GM18505 (cell line): Measurements from ENCODE around the gene SYT8.
"Not testable (repeated sequence)": the region's sequence is repeated elsewhere in the genome, so short reads cannot be mapped to it uniquely, and the experiment has no call there.

Experiments
- ATAC-seq: cut with Tn5 transposase; IDR thresholded peaks from one replicate; pipeline ENCODE4 v1.9.1; 2021; ENCODE audit not compliant: unreplicated experiment
- POLR2A ChIP-seq: IDR thresholded peaks from 4 replicates; pipeline ENCODE4 v1.6.1; 2011; ENCODE audit warnings: borderline replicate concordance; ENCODE audit not compliant: insufficient read depth, insufficient read length; ENCODE audit errors: extremely low read depth

Gene SYT8

DNA sequence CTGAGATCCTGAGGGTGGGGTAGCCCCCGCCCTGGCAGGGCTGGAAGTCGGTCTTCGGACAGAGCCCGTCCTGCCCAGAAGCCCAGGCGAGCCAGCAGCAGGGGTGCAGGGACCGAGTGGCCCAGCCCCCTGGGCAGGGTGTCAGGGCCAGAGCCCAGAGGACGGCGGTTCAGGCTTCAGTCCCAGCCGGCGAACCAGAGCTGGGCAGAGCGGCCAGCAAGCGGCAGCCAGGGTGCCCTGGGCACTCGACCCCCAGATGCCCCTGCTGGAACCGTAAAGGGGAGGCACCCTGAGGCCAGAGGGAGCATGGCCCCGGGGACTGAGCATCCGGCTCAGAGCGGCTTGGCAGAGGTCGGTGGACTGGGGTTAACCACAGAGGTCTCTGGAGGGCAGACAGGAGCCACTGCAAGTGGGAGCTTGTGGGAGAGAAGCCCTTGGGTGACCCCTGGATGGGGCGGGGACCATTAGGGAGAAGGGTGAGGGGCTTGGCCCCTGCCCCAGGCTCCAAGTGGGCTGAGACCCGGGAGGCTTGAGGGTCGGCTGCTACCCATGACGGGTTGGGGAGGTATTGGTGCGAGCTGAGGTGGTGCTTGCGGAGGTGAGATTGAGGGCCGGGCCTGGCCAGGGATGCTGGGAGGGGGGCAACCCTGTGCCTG, 34.0 kb downstream of the SYT8 start:
- no peak for ATAC-seq
- no peak for TF ChIP-seq POLR2A

DNA sequence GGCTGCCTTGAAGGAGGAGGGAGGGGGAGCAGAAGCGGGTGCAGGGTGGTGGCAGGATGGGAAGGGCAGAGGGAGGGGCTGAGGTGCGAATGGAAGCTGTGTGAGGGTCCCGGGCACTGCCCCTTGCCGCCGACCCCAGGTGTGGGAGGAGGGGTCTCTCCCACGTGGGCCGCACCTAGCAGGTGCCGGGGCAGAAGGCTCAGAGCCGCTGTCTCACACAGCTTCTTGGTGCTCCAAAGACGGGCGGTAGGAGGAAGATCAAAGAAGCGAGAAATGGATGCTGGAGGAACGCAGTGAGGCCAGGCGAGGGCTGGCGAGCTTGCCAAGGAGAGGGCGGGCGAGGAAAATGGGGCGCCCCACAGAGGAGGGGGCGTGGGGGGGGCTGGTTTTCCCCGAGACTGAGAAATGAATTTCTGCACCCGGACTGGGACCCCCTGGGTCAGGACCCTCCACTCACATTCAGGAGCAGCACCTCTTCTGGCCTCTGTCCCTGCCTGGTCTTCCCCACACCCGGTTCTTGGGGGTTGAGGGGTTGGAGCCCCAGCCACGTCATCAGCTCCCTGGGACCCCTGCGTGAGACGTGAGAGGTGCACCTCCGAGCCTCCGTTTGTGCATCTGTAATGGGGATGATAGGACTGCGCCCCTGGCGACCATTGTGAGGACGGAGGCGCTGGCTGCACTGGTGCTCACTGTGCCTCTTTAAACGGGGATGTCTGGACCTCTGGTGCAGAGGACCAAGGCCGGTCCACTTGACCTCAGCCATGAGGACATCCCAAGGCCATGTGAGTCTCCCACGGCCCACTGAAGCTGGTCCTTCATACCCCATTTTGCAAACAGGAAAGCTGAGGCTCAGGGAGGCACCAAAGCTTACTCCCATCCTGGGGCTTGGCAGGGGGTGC, 34.9 kb downstream of the SYT8 start:
- ATAC-seq, result no peak
- peak; percentile 10 for TF ChIP-seq POLR2A

DNA sequence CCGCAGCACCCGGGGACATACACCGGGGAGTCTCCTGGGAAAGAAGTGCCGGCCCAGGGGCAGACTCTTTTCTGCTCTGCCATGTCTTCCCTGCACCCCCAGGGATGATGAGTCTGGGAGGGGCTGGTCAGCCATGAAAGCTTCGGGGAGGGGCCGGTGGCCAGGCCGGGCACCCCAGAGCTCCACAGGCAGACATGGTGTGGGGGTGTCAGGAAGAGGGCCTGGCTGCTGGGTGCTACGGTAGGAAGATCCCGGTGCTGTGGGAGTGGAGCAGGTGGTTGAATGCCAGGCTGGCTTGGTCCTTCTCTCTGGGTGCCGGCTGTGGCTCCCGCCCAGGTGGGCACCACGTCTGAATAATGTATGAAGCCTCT, 35.5 kb downstream of the SYT8 start:
- no peak for TF ChIP-seq POLR2A

DNA sequence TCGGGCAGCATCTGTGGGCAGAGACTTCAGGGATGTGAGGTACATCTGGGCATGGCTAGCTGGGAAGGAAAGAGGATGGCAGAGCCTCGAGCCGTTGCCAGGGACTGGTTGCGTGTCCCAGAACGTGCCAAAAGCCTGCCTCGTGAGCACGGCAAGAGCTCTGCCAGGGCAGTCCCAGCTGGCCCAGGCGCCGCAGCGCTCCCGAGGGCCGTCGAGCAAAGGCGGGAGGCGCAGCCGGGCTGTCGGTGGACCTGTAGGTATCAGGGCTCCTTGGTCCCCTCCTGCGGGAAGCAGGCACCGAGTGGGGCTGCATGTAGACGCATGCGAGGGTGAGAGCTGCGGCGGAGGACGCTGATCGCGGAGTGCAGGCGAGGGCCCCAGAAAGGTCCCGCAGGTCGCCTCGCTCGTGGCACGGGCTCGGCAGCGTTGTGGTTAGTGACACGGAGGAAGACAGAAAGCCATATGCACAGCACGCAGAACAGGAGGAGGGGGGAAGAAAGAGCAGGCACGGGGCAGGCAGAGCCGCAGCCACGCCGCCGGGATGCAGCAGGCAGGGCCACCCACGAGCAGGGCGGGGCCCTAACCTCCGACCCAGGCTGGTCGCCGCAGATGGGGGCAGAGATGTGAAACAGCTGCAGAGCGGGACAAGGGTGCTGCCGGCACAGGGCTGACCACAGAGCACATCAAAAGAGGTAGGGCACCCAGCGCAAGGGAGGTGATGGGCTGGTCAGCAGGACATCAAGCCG, 36.1 kb downstream of the SYT8 start:
- ATAC-seq, result no peak
- TF ChIP-seq POLR2A, result no peak

More for the DNA sequence above, 35.5 kb downstream of the SYT8 start:
- no peak for ATAC-seq

DNA sequence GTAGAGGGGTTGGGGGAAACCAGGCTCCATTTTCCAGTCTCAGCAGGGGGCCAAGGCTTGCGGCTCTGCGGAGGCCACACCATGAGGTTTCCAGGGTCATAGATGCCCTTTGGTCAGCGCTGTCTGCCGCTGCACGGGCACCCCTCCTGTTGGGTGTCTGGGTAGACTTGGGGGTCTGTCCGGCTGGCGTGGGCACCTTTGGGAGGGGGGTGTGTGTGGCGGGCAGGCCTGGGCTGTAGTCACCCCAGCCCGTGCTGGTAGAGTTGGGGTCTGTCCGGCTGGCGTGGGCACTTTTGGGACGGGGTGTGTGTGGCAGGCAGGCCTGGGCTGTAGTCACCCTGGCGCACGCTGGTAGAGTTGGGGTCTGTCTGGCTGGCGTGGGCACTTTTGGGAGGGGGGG, 36.7 kb downstream of the SYT8 start:
- no peak for ATAC-seq
- TF ChIP-seq POLR2A, result no peak

DNA sequence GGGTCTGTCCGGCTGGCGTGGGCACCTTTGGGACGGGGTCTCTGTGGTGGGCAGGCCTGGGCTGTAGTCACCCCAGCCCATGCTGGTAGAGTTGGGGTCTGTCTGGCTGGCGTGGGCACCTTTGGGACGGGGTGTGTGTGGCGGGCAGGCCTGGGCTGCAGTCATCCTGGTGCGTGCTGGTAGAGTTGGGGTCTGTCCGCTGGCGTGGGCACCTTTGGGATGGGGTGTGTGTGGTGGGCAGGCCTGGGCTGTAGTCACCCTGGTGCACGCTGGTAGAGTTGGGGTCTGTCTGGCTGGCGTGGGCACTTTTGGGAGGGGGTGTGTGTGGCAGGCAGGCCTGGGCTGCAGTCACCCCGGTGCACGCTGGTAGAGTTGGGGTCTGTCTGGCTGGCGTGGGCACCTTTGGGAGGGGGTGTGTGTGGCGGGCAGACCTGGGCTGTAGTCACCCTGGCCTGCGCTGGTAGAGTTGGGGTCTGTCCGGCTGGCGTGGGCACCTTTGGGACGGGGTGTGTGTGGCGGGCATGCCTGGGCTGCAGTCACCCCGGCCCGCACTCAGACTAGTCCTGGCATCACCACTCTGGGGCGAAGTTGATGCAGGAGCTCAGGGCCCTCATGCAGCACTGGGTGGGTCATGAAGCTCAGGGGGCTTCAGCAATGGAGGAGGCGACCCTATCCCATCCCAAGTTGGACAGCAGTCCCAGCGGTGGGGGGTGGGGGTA, 37.6 kb downstream of the SYT8 start:
- no peak for TF ChIP-seq POLR2A

DNA sequence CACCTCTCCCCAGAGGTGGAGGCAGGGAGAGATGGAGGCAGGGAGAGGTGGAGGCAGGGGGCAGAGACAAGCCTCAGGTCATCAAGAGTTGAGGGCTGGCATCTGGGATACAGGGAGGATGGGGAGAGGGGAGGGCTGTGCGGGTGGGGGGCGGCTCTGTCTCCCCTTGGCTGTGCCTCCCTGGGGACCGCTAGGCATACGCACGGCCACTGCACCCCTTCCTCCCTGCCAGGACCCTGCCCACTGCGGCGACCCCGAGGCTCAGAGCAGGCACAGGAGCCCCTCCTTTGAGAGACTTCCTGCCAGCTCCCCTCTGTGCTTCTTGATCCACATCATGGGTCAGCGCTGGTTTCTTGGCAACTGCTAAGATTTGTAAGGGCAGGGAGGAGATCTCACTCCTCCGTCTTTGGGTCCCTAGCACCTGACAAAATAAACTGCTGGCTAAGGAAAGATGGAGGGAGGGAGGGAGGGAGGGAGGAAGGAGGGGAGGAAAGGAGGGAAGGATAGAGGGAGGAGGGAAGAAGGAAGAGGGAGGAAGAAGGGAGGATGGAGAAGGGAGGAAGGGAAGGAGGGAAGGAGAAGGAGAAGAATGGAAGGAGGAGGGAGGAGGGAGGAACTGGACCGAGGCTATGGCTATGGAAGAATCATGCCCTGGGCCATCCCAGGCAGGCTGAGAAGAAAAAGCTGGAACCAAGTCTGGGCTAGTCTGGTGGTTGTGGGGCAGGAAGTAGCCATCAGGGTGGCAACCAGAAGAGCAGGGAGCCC, 38.4 kb downstream of the SYT8 start:
- TF ChIP-seq POLR2A, result no peak
- no peak for ATAC-seq

More for the DNA sequence above, 37.6 kb downstream of the SYT8 start:
- ATAC-seq, result no peak

DNA sequence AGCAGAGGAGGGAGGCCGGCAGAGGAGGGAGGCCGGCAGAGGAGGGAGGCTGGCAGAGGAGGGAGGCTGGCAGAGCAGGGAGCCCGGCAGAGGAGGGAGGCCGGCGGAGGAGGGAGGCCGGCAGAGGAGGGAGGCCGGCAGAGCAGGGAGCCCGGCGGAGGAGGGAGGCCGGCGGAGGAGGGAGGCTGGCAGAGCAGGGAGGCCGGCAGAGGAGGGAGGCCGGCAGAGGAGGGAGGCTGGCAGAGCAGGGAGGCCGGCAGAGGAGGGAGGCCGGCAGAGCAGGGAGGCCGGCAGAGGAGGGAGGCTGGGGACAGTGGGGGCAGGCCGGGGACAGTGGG, 39.0 kb downstream of the SYT8 start:
- ATAC-seq, result not testable (repeated sequence)

DNA sequence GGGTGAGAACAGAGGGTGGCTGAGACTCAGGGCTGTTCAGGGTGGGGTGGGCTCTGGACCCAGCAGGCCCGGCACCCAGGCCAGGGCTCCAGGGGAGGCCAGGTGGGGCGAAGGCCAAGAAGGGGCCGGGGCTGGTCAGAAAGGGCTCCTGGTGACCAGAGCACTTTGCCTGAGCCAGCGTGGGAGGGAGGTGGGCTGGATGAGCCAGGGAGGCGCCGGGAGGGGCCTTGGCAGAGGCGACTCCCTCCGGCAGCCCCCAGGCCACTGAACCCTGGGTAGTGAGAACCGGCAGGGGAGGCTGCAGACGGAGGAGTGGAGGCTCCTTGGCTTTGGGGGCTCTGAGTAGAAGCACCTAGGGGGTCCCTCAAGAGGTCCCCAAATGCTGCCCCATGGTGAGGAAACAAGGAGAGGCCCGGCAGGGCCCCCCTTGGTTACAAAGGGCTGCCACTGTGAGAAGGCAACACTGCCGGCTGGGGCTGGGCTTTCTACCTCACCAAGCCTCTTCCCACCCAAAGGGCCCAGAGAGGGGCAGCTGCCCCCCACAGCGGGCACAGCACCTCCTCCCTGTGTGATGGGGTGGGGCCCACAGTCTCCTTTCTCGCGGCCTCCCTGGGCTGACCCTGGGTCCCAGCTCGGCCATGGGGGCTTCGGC, 39.8 kb downstream of the SYT8 start:
- not testable (repeated sequence) for ATAC-seq

DNA sequence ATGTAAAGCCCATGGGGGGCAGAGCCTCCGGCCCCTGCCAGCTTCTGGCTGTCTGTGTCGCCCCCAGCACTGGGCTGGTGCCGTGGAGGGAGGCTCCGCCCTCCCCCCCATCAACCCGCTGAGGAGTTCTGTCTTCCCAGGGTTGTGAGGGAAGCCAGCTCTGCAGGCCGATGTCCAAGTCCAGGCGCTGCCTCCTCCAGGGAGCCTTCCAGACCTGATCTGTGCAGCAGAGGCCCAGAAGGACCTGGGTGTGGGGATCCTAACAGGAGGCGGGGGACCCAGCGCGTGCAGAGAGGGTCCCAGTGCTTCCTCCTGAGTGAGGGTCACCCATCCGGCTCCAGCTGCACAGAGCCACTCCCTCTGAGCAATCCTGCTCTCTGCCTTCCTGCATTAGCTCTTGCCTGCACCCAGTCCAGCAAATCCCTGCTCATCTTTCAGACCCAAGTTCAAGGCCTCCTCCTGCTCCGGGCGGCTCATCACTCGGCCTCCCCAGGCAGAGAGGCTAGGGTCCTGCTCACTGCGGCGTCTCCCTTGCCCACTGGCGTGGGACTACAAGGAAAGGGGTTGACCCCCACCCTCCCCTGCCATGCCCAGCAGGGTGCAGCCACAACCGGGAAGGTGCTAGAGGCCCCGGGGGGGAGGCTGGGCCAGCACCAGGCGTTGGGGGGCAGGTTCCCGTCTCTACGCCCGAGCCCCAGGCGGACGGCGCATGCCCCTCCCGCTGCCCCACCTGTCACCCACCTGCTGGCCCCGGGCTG, 40.5 kb downstream of the SYT8 start:
- TF ChIP-seq POLR2A, result no peak
- ATAC-seq, result no peak

DNA sequence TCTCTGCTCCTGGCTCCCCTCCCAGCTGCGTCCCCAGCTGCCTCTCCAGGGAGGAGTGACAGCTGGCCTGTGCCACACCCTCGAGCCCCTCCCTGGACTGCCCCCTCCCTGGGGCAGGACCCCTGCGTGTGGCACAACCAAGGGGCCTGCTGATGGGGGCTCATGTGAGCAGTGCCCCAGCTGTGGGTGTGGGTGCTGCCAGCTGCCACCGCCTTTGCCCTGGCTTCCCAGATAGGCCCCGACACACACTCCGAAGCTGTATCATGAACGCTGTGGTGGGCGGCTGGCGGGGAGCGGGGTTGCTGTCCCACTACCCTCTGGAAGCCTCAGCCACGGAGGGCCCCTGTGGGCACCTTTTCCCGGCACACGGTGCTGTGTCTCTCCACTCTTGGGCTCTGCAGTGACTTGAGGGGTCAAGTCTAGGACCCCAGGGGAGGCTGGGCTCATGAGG, 41.1 kb downstream of the SYT8 start:
- not testable (repeated sequence) for ATAC-seq
